Measurements from ENCODE around the gene GCGR. TPM values are rescaled to one million over a fixed set of nuclear protein-coding genes. Genes with fewer than 3 reads are reported as not detected.
A peak's percentile ranks its signal among the peaks of the same experiment; 100 is the strongest.

GCGR gene
- total and polyA plus RNA-seq, 2 of the 13 experiments (the other 11 are each of a cell fraction or from before 2014, with no cell fraction given): 0.04 to 0.13 TPM

GRCh38 chr17:81860756-81861568 lies 57.0 kb downstream of the GCGR start (continued):
- TF ChIP-seq ZNF280D (CRISPR knock-in tag; IDR thresholded peaks at IDR 0.05) (0 out of 2 replicates have a peak, but pooled peaks have one; percentile 40), ZNF878 (CRISPR knock-in tag; IDR thresholded peaks at IDR 0.05) (peak; percentile 82; the same call in 1 of the 2 replicates), ATRX (CRISPR knock-in tag; IDR thresholded peaks at IDR 0.05; ENCODE audit: borderline replicate concordance) (no peak), ZNF605 (CRISPR knock-in tag; IDR thresholded peaks at IDR 0.05) (peak; percentile 99), ZNF550 (CRISPR knock-in tag; IDR thresholded peaks at IDR 0.05; ENCODE audit: borderline replicate concordance) (no peak), MIXL1 (CRISPR knock-in tag; IDR thresholded peaks at IDR 0.05) (peak; percentile 61; the same call in 1 of the 2 replicates), NCOA2 (CRISPR knock-in tag; IDR thresholded peaks at IDR 0.05) (no peak), ZNF264 (CRISPR knock-in tag; IDR thresholded peaks at IDR 0.05) (peak; percentile 66; the same call in 1 of the 2 replicates), XRCC5 (optimal IDR thresholded peaks at IDR 0.05; ENCODE audit: low read length) (no peak), ISL2 (CRISPR knock-in tag; IDR thresholded peaks at IDR 0.05) (peak; percentile 79), PAWR (CRISPR knock-in tag; IDR thresholded peaks at IDR 0.05; ENCODE audit: borderline replicate concordance) (no peak), ZNF562 (CRISPR knock-in tag; IDR thresholded peaks at IDR 0.05; ENCODE audit: borderline replicate concordance) (no peak), REXO4 (CRISPR knock-in tag; IDR thresholded peaks at IDR 0.05; ENCODE audit: borderline replicate concordance) (no peak), ZGPAT (CRISPR knock-in tag; IDR thresholded peaks at IDR 0.05) (peak; percentile 92)
- TF ChIP-seq, protein P1, sequence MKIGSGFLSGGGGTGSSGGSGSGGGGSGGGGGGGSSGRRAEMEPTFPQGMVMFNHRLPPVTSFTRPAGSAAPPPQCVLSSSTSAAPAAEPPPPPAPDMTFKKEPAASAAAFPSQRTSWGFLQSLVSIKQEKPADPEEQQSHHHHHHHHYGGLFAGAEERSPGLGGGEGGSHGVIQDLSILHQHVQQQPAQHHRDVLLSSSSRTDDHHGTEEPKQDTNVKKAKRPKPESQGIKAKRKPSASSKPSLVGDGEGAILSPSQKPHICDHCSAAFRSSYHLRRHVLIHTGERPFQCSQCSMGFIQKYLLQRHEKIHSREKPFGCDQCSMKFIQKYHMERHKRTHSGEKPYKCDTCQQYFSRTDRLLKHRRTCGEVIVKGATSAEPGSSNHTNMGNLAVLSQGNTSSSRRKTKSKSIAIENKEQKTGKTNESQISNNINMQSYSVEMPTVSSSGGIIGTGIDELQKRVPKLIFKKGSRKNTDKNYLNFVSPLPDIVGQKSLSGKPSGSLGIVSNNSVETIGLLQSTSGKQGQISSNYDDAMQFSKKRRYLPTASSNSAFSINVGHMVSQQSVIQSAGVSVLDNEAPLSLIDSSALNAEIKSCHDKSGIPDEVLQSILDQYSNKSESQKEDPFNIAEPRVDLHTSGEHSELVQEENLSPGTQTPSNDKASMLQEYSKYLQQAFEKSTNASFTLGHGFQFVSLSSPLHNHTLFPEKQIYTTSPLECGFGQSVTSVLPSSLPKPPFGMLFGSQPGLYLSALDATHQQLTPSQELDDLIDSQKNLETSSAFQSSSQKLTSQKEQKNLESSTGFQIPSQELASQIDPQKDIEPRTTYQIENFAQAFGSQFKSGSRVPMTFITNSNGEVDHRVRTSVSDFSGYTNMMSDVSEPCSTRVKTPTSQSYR (CRISPR knock-in tag; IDR thresholded peaks at IDR 0.05; ENCODE audit: borderline replicate concordance): peak; percentile 72; the same call in 1 of the 2 replicates
- TF ChIP-seq, protein P2, sequence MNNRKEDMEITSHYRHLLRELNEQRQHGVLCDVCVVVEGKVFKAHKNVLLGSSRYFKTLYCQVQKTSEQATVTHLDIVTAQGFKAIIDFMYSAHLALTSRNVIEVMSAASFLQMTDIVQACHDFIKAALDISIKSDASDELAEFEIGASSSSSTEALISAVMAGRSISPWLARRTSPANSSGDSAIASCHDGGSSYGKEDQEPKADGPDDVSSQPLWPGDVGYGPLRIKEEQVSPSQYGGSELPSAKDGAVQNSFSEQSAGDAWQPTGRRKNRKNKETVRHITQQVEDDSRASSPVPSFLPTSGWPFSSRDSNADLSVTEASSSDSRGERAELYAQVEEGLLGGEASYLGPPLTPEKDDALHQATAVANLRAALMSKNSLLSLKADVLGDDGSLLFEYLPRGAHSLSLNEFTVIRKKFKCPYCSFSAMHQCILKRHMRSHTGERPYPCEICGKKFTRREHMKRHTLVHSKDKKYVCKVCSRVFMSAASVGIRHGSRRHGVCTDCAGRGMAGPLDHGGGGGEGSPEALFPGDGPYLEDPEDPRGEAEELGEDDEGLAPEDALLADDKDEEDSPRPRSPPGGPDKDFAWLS (CRISPR knock-in tag; IDR thresholded peaks at IDR 0.05; ENCODE audit: borderline replicate concordance): no peak
- TF ChIP-seq, protein P3, sequence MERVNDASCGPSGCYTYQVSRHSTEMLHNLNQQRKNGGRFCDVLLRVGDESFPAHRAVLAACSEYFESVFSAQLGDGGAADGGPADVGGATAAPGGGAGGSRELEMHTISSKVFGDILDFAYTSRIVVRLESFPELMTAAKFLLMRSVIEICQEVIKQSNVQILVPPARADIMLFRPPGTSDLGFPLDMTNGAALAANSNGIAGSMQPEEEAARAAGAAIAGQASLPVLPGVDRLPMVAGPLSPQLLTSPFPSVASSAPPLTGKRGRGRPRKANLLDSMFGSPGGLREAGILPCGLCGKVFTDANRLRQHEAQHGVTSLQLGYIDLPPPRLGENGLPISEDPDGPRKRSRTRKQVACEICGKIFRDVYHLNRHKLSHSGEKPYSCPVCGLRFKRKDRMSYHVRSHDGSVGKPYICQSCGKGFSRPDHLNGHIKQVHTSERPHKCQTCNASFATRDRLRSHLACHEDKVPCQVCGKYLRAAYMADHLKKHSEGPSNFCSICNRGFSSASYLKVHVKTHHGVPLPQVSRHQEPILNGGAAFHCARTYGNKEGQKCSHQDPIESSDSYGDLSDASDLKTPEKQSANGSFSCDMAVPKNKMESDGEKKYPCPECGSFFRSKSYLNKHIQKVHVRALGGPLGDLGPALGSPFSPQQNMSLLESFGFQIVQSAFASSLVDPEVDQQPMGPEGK (CRISPR knock-in tag; IDR thresholded peaks at IDR 0.05): peak; percentile 82

Measured in HepG2 (cell line).